ENCODE results near the gene TMEM191C. TPM values are rescaled to one million over a fixed set of nuclear protein-coding genes. Genes with fewer than 3 reads are reported as not detected.
A peak's percentile ranks its signal among the peaks of the same experiment; 100 is the strongest.

TMEM191C gene
- total RNA-seq, 1 donor from 2014 or later = 3.5 TPM

DNA sequence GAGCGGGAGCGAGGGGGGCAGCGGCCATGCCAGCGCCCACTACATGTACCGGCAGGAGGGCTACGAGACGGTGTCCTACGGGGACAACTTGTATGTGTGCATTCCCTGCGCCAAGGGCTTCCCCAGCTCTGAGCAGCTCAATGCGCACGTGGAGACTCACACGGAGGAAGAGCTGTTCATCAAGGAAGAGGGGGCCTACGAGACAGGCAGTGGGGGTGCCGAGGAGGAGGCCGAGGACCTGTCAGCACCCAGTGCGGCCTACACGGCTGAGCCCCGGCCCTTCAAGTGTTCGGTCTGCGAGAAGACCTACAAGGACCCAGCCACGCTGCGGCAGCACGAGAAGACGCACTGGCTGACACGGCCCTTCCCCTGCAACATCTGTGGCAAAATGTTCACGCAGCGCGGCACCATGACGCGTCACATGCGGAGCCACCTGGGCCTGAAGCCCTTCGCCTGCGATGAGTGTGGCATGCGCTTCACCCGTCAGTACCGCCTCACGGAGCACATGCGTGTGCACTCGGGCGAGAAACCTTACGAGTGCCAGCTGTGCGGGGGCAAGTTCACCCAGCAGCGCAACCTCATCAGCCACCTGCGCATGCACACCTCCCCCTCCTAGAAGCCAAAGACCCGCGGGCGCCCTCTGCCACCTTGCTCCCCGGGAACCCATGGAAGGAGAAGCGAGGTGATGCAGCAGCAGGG is 20.9 kb upstream of the TMEM191C start:
- Histone ChIP-seq H3K9me3 (no peaks in the 10 kb centered on the region), H3K36me3 (peaks cover 35% of the 10 kb centered on the region), H3K4me3 (no peak overlapping the region), H3K27me3 (ENCODE audit: low read depth) (no peaks in the 10 kb centered on the region), H3K4me1 (no peaks in the 10 kb centered on the region), H3K27ac (no peak overlapping the region)
- TF ChIP-seq CTCF (IDR thresholded peaks at IDR 0.05) = no peak
- DNase-seq = peak; percentile 46
- intact Hi-C loops (cut with DNase I) = no loop called here
- no peak for ATAC-seq

- Histone ChIP-seq H3K4me3 (no peak overlapping the region), H3K27ac (no peak overlapping the region), H3K36me3 (peaks cover 35% of the 10 kb centered on the region), H3K27me3 (ENCODE audit: low read depth) (no peaks in the 10 kb centered on the region), H3K9me3 (no peaks in the 10 kb centered on the region), H3K4me1 (no peaks in the 10 kb centered on the region)
- intact Hi-C loops (cut with DNase I) = no loop called here
- peak; percentile 35 for DNase-seq
- TF ChIP-seq CTCF (IDR thresholded peaks at IDR 0.05) = no peak
- no peak for ATAC-seq
These were observed 20.1 kb upstream of the TMEM191C start for GRCh38 chr22:21446827-21447690.

DNA sequence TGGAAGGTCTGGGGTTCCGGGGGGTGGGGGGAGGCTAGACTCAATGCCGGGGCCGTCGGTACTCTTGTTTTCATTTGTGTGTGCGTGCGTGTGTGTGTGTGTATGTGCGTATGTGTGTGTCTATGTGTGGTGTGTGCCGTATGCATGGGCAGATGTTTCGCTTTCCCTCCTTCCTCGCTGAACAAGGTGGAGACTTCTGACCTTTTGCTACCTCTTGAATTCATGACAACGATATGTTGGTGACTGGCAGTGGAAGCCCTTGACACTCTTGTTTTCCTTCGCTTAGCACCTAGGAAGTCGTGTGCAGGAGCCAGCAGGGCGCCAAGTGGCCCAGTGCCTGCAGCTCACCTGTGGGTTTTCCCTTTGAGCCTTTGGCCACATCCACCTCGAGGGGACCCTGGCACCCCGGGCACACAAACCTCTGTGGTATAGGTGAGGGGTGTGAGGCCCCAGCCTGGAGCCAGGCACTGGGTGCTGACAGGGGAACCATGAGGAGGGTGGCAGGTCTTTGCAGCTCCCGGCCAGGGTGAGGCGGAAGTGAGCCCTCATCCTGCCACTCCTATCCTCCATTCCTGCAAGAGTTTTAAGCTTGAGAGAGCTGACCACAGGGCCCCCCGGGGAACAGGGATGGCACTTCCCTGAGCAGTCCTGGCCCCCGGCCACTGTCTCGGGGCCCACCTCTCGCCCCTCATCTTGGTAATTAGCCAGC is 19.3 kb upstream of the TMEM191C start:
- Histone ChIP-seq H3K27me3 (ENCODE audit: low read depth) (no peaks in the 10 kb centered on the region), H3K9me3 (no peaks in the 10 kb centered on the region), H3K27ac (no peak overlapping the region), H3K36me3 (peaks cover 35% of the 10 kb centered on the region), H3K4me3 (no peak overlapping the region), H3K4me1 (no peaks in the 10 kb centered on the region)
- no peak for TF ChIP-seq CTCF (IDR thresholded peaks at IDR 0.05)
- intact Hi-C loops (cut with DNase I) = no loop called here
- no peak for ATAC-seq
- peak; percentile 38 for DNase-seq

DNA sequence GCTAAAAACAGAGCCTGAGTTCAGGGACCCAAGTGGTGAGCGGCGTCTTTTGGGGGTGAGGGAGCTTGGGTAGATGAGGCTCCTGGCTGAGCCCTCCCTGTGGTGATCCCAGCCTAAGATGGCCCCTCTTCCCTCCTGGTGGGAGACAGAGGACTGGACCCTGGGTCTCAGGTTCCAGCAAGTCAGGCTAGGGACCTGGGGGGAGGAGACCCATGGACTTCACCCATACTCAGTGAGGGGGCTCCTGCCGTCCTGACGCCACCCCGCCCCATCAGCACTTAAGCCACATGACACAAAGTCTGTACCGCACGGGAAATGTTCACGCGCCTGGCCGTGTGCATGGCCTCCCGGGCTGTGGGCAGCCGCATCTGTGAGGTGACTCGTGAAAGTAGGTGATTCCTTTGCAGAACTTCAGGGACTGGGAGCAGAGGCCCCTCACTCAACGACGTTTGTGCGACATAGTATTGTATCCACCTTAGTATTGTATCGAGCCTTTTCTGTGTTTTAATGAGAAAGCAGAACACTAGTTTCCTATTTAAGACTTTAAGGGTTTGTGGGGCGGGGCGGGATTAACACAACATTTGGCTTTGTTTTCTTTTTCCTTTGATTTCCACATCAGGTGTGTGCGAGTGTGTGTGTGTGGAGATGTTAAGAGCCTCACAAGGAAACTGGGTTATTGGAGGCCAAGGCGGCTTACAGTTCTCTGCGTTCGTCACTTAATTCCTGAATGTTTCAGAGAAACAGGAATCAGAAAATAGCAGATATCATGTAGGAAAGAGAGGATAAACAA is 18.4 kb upstream of the TMEM191C start:
- ATAC-seq = no peak
- intact Hi-C loops (cut with DNase I) = no loop called here
- Histone ChIP-seq H3K9me3 (no peaks in the 10 kb centered on the region), H3K36me3 (peaks cover 26% of the 10 kb centered on the region), H3K4me3 (no peak overlapping the region), H3K27ac (no peak overlapping the region), H3K27me3 (ENCODE audit: low read depth) (no peaks in the 10 kb centered on the region), H3K4me1 (no peaks in the 10 kb centered on the region)
- peak; percentile 20 for DNase-seq
- TF ChIP-seq CTCF (IDR thresholded peaks at IDR 0.05) = no peak
